H9 (cell line): Measurements from ENCODE around the gene ATG2B. TPM values are rescaled to one million over a fixed set of nuclear protein-coding genes. Genes with fewer than 3 reads are reported as not detected.

Experiments
- DNase-seq: peaks from one replicate; pipeline ENCODE4 v3.0.0-alpha.2; 2017
- H2AFZ ChIP-seq: one replicate; pipeline ENCODE4 v1.6.1; 2013; ENCODE audit warnings: mild to moderate bottlenecking, low read length, control low read depth, moderate library complexity
- H2AK5ac ChIP-seq: 2 replicates; pipeline ENCODE4 v1.6.1; 2013; ENCODE audit warnings: low read length, control low read depth, mixed read lengths; ENCODE audit not compliant: insufficient read length
- H2BK120ac ChIP-seq: one replicate; pipeline ENCODE4 v1.6.1; 2013; ENCODE audit warnings: low read depth, mild to moderate bottlenecking, low read length, control low read depth, inconsistent platforms; ENCODE audit not compliant: poor library complexity, severe bottlenecking
- H2BK12ac ChIP-seq: 2 replicates; pipeline ENCODE4 v1.6.1; 2013; ENCODE audit warnings: low read length, control low read depth, mixed read lengths, low read depth; ENCODE audit not compliant: insufficient read length
- H2BK15ac ChIP-seq: 2 replicates; pipeline ENCODE4 v1.6.1; 2013; ENCODE audit warnings: low read depth, low read length, control low read depth
- H2BK20ac ChIP-seq: one replicate; pipeline ENCODE4 v1.6.1; 2013; ENCODE audit warnings: low read depth, mild to moderate bottlenecking, low read length, control low read depth, inconsistent platforms; ENCODE audit not compliant: poor library complexity, severe bottlenecking
- H2BK5ac ChIP-seq: 2 replicates; pipeline ENCODE4 v1.6.1; 2013; ENCODE audit warnings: low read length, control low read depth, mixed read lengths; ENCODE audit not compliant: insufficient read length
- H3K14ac ChIP-seq: 2 replicates; pipeline ENCODE4 v1.6.1; 2013; ENCODE audit warnings: low read length, control low read depth; ENCODE audit not compliant: insufficient read depth
- H3K18ac ChIP-seq: 2 replicates; pipeline ENCODE4 v1.6.1; 2013; ENCODE audit warnings: low read depth, mild to moderate bottlenecking, mixed read lengths, low read length, control low read depth; ENCODE audit not compliant: insufficient read length
- H3K23ac ChIP-seq: 2 replicates; pipeline ENCODE4 v1.6.1; 2013; ENCODE audit warnings: low read length, control low read depth, mixed read lengths, low read depth; ENCODE audit not compliant: insufficient read length
- H3K23me2 ChIP-seq: 2 replicates; pipeline ENCODE4 v1.6.1; 2013; ENCODE audit warnings: low read depth, mild to moderate bottlenecking, mixed read lengths, low read length, control low read depth; ENCODE audit not compliant: insufficient read length, poor library complexity, severe bottlenecking
- H3K27ac ChIP-seq: 2 replicates; pipeline ENCODE4 v1.5.1; 2013; ENCODE audit warnings: low read length, control low read depth, mixed read lengths, low read depth; ENCODE audit not compliant: insufficient read length
- H3K27me3 ChIP-seq: 2 replicates; pipeline ENCODE4 v1.6.1; 2013; ENCODE audit warnings: low read length, control low read depth, inconsistent platforms; ENCODE audit not compliant: insufficient read depth
- H3K4ac ChIP-seq: 2 replicates; pipeline ENCODE4 v1.6.1; 2013; ENCODE audit warnings: low read depth, mild to moderate bottlenecking, control low read depth, inconsistent platforms, low read length, moderate library complexity
- H3K4me1 ChIP-seq: 2 replicates; pipeline ENCODE4 v1.6.1; 2013; ENCODE audit warnings: low read length, control low read depth, inconsistent platforms; ENCODE audit not compliant: insufficient read depth
- H3K4me2 ChIP-seq: 2 replicates; pipeline ENCODE4 v1.6.1; 2013; ENCODE audit warnings: low read length, control low read depth, mixed read lengths; ENCODE audit not compliant: insufficient read length, insufficient read depth
- H3K56ac ChIP-seq: 2 replicates; pipeline ENCODE4 v1.6.1; 2013; ENCODE audit warnings: low read depth, mild to moderate bottlenecking, mixed read lengths, low read length, control low read depth; ENCODE audit not compliant: insufficient read length
- H3K79me1 ChIP-seq: 2 replicates; pipeline ENCODE4 v1.6.1; 2013; ENCODE audit warnings: low read depth, mild to moderate bottlenecking, moderate library complexity, low read length, control low read depth, inconsistent platforms; ENCODE audit not compliant: insufficient read depth, poor library complexity, severe bottlenecking
- H3K79me2 ChIP-seq: 2 replicates; pipeline ENCODE4 v1.6.1; 2013; ENCODE audit warnings: low read length, control low read depth, inconsistent platforms; ENCODE audit not compliant: insufficient read depth
- H3K9ac ChIP-seq: 2 replicates; pipeline ENCODE4 v1.6.1; 2013; ENCODE audit warnings: low read length, control low read depth, mixed read lengths; ENCODE audit not compliant: insufficient read length; ENCODE audit errors: extremely low read depth
- H3K9me3 ChIP-seq: one replicate; pipeline ENCODE4 v1.6.1; 2013; ENCODE audit warnings: low read depth, low read length, inconsistent platforms; ENCODE audit not compliant: control insufficient read depth
- H3T11ph ChIP-seq: one replicate; pipeline ENCODE4 v1.6.1; 2013; ENCODE audit warnings: mild to moderate bottlenecking, low read length, control low read depth, inconsistent platforms
- H4K20me1 ChIP-seq: one replicate; pipeline ENCODE4 v1.6.1; 2013; ENCODE audit not compliant: control insufficient read depth, insufficient read length, insufficient read depth
- H4K5ac ChIP-seq: 2 replicates; pipeline ENCODE4 v1.6.1; 2013; ENCODE audit warnings: low read depth, mild to moderate bottlenecking, mixed read lengths, low read length, control low read depth; ENCODE audit not compliant: insufficient read length
- H4K8ac ChIP-seq: replicated peaks from 2 replicates; pipeline ENCODE4 v1.6.1; 2013; ENCODE audit warnings: low read length, control low read depth, mixed read lengths, low read depth; ENCODE audit not compliant: insufficient read length
- H4K91ac ChIP-seq: 2 replicates; pipeline ENCODE4 v1.6.1; 2013; ENCODE audit warnings: low read depth, mild to moderate bottlenecking, moderate library complexity, mixed read lengths, low read length, control low read depth; ENCODE audit not compliant: insufficient read length
- H3K27ac Mint-ChIP-seq, 3 experiments: 2 replicates in 2 of 3; 3 replicates in 1 of 3; pipeline ENCODE4 v1.8.0; 2020 to 2021; ENCODE audit warnings: mixed read lengths in 3 of 3, mild to moderate bottlenecking in 1 of 3, moderate library complexity in 1 of 3
- H3K27me3 Mint-ChIP-seq: 2 replicates; pipeline ENCODE4 v1.8.0; 2021; ENCODE audit warnings: low read depth, mild to moderate bottlenecking, moderate library complexity, mixed read lengths
- H3K36me3 Mint-ChIP-seq, 3 experiments: 2 replicates in 2 of 3; 3 replicates in 1 of 3; pipeline ENCODE4 v1.8.0; 2020 to 2021; ENCODE audit warnings: low read depth in 3 of 3, mixed read lengths in 3 of 3; ENCODE audit not compliant: insufficient read depth in 1 of 3
- H3K4me1 Mint-ChIP-seq, 2 experiments: 2 replicates each; pipeline ENCODE4 v1.8.0; 2020; ENCODE audit warnings: mixed read lengths in 2 of 2
- H3K4me3 Mint-ChIP-seq, 2 experiments: 2 replicates in 1 of 2; 3 replicates in 1 of 2; pipeline ENCODE4 v1.8.0; 2020 to 2021; ENCODE audit warnings: mild to moderate bottlenecking in 2 of 2, mixed read lengths in 2 of 2, moderate library complexity in 1 of 2
- H3K9me3 Mint-ChIP-seq, 2 experiments: 2 replicates in 1 of 2; 3 replicates in 1 of 2; pipeline ENCODE4 v1.8.0; 2020; ENCODE audit warnings: mild to moderate bottlenecking in 2 of 2, mixed read lengths in 2 of 2, moderate library complexity in 1 of 2
- CTCF ChIP-seq: fragments of 200-600 bp; sonication (generic); conservative IDR thresholded peaks from 3 replicates; pipeline ENCODE4 v1.8.0; 2021; ENCODE audit warnings: antibody characterized with exemption, mild to moderate bottlenecking
- WGBS: extraction: QIAGEN DNeasy Blood & Tissue Kit; methylation state at CpG from one replicate; pipeline ENCODE4 v1.1.7; 2013; ENCODE audit warnings: missing lambda C conversion rate, low lambda C conversion rate, mixed read lengths; ENCODE audit not compliant: insufficient read length; ENCODE audit errors: extremely low coverage; 5-methylcytosine and 5-hydroxymethylcytosine counted together
- total RNA-seq: library from RNA; stranded (reverse); gene quantifications from 2 replicates; pipeline ENCODE4 v1.2.1, GENCODE V29; 2021

ATG2B gene
- total RNA-seq, 1 experiment from 2014 or later, result 12.6 TPM

GRCh38 chr14:96247031-96247430 is 116.1 kb downstream of the ATG2B start:
- Histone ChIP-seq H3K56ac (no peak overlapping the region), H4K8ac (no peak overlapping the region), H2AK5ac (no peak overlapping the region), H3K4me1 (peaks cover 3% of the 10 kb centered on the region; the same call in 1 of the 2 replicates), H2BK12ac (no peak overlapping the region), H3K9ac (no peak overlapping the region), H3K27ac (no peak overlapping the region), H3K14ac (no peak overlapping the region), H2BK120ac (no peak overlapping the region), H3K18ac (no peak overlapping the region), H3K27me3 (no peaks in the 10 kb centered on the region), H3K23ac (no peak overlapping the region), H3K9me3 (no peaks in the 10 kb centered on the region), H3K23me2 (no peaks in the 10 kb centered on the region), H3K79me2 (no peaks in the 10 kb centered on the region), H3K4ac (no peak overlapping the region), H3K79me1 (no peaks in the 10 kb centered on the region), H3K4me2 (no peak overlapping the region), H2BK20ac (no peak overlapping the region), H3T11ph (no peak overlapping the region), H4K20me1 (no peaks in the 10 kb centered on the region), H2AFZ (no peak overlapping the region), H2BK5ac (no peak overlapping the region), H4K5ac (no peak overlapping the region), H4K91ac (no peak overlapping the region), H2BK15ac (no peak overlapping the region)
- H3K9me3 Mint-ChIP-seq, result peaks cover 5 to 14% of the 10 kb centered on the region in 2 experiments; a peak in 4 of 5 replicates
- no peaks in the 10 kb centered on the region; a peak in 1 of 7 replicates for H3K36me3 Mint-ChIP-seq
- H3K4me3 Mint-ChIP-seq, result no peak overlapping the region
- WGBS, result no CpG with 5 or more reads among the region's 6 CpGs
- DNase-seq, result no peak
- no peak for TF ChIP-seq CTCF
- H3K4me1 Mint-ChIP-seq, result peaks cover 13 to 15% of the 10 kb centered on the region in 2 experiments
- H3K27ac Mint-ChIP-seq, result no peak overlapping the region
- peaks cover 3% of the 10 kb centered on the region for H3K27me3 Mint-ChIP-seq
